ENCODE data around the gene ANK3.

DNA sequence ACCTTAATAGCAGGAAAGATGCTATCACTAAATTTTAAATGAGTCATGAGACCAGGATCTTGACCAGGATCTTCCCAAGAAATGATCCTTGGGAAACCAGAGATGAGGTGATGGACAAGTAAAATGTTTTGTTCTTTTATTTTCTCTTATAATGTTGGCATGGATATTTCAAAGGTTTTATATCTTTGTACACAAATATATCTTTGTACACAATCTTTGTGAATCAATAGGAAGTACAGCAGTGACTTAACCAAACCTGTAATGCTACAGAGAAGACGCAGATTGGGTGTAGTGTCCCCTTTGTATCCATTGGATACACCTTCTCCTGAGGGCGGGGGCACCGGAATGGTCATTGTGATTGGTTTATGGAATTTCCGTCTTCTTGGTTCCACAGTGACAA lies 303.3 kb downstream of the ANK3 start:
- TF ChIP-seq CTCF (IDR thresholded peaks at IDR 0.05; ENCODE audit: low read length) (no peak), EZH2 (optimal IDR thresholded peaks at IDR 0.05; ENCODE audit: low read depth, low read length) (no peak)

Data from MM.1S (cell line).